Right ventricle myocardium inferior (tissue), 1 donor: ENCODE measurements around the gene COL15A1. TPM values are rescaled to one million over a fixed set of nuclear protein-coding genes. Genes with fewer than 3 reads are reported as not detected.
"Not testable (repeated sequence)": the region's sequence is repeated elsewhere in the genome, so short reads cannot be mapped to it uniquely, and the experiment has no call there.

Experiments used
- ATAC-seq: fragments of 200-7000 bp; cut with Tn5 transposase; one replicate; pipeline ENCODE4 v1.9.1; 2020; ENCODE audit warnings: mild to moderate bottlenecking, moderate library complexity
- DNase-seq: peaks from one replicate; pipeline ENCODE4 v3.0.0; 2021; ENCODE audit errors: missing footprints
- intact Hi-C: fragments of 100-400 bp; cut with DNase I; formaldehyde crosslinking; loops from one replicate; pipeline ENCODE4 v1.11.0; 2022
- long read RNA-seq: library from polyadenylated mRNA; unstranded; transcript quantifications from one replicate; pipeline ENCODE4 v2.0.0, GENCODE V29; 2021
- total RNA-seq: library from RNA; stranded (reverse); fragmentation: NEBNext Ultra II Directional; extraction: Animal tissue kit (Norgen Biotek cat#: 25700); gene quantifications from one replicate; pipeline ENCODE4 v1.2.1, GENCODE V29; 2021
- donor health status: DM: no; HTN: yes; CAD: no; lungs with severe emphysema.

The COL15A1 gene
- 58.3 TPM for total RNA-seq
- long read RNA-seq, full-length matches to known transcripts: 46 of 76 reads
- long read RNA-seq, partial matches to known transcripts: 21 of 76 reads
- long read RNA-seq, other reads (novel, unspliced or antisense): 9 of 76 reads

DNA sequence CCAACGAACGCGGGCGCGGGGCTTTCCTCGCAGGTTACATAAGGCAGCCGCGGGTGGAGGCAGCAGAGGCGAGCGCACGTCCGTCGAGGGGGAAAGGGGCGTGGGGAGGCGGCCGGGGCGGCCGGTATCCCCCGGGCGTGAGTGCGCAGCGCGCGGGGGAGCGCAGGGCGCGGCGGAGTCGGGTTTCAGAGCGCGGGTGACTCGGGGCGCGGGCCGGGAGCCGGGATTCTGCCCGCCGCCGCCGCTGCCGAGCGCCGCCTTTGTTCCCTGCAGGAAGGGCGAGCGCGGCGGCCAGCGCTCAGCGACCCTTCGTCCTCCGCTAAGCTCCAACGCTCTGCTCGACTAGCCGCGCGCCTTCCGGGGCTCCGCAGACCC, at the start of gene COL15A1:
COL15A1 (plus strand) TSS at position 226 of the 375 bp plus-strand sequence. CDS start 155 bp downstream, outside the sequence.
- ATAC-seq: peak; percentile 66
- peak; percentile 66 for DNase-seq
- intact Hi-C loops: loop anchor here (5.0 to 10.0 kb wide), 2 partner anchors 36 to 79 kb away; no protein-coding TSS in a partner anchor

DNA sequence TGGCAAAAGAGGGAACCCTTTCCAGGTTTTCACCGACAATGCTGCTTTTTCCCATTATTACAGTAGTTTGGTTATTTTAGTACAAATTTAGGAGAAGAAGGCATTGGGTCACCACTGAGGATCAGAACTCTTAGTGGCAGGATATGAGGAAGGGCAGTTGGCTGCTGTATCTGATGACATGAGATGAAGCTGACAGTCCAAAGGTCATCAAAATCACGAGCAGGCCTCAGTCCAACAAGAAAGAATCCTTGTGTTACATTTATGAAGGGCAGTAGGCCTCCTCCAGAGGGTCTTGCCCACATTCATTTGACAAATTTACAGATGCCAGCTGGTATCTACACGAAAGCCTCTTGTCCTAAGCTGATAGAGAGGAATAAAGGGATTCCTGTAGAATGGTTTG, 49.5 kb upstream of the COL15A1 start:
- DNase-seq: no peak
- no peak for ATAC-seq
- intact Hi-C loops: no loop called here

DNA sequence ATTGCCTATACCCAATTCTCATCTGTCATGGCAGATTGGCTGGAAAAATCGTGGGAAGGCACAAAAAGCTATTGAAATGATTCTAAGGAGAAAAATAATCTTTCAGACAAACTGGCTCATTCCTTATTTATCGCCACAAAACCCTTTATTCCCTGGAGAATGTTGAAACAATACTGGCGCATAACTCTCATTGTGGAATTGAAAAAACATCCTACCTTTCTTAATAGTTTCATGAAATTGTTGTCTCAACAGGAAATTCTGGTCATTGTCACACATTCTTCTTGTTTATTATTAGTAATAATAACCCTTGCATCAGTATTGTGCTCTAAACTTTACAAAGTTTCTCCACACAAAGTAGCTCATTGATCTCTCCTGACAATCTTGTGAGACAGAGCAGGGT, 48.9 kb upstream of the COL15A1 start:
- intact Hi-C loops: no loop called here
- ATAC-seq (no peak), DNase-seq (no peak)

DNA sequence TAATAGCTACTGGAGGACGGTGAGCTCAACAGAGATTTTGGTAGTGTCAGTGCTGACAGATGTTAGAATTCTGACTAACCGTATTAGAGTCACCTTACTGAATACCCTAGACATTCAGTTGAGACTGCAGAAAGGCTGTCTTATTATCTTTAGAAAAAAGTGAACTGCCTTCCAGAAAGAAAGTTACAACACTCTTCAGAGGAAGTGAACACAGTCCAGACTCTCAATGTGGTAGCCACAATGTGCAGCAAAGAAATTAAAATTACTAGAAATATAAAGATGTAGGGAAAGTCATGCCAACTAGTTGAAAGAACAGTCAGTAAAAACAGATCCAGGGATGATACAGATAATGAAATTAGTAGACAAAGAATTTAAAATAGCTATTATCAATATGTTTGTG, 47.1 kb upstream of the COL15A1 start:
- ATAC-seq: no peak
- intact Hi-C loops: no loop called here
- no peak for DNase-seq

DNA sequence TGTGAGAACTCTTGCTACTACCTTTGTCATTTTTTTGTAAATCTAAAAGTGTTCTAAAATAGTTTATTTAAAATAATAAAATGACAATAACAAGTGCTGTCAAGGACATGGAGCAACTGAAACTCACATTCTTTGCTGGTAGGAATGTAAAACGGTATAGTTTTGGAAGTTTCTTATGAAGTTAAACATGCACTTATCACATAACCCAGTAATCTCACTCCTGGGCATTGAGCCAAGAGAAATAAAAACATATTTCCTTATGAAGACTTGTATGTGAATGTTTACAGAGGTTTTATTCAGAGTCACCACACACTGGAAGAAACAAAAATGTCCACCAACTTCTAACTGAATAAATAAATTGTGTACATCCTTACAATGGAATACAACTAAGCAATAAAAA, 46.0 kb upstream of the COL15A1 start:
- ATAC-seq (no peak), DNase-seq (no peak)
- intact Hi-C loops: no loop called here

DNA sequence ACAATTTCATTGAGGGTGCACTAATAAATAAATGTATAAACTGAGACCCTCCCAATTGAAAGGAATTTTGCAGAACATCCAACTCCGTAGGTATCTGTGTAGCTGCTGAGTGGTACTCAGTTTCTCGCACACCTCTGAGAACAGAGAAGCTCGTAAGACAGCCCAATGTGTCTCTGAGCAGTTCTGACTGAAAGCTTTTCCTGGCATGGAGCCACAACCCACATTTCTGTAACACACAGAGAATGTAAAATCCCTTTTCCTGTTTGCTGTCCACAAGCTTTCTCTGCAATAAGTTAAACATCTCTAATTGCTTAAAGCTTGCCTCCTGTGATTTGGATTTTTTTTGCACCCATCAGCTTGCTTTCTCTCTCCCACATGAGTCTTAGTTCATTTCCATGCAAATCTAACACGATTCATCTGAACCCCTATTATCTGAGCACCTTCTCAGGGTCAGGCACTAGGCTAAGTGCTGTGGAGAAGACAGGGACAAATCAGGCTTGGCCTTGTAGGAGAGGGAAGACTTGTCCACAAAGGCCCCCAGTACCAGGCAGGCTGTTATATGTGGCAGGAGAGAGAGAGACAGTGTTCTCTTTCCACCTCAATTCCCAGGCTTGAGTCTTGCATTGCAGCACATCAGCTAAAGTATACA, 44.2 kb upstream of the COL15A1 start:
- ATAC-seq (no peak), DNase-seq (no peak)
- intact Hi-C loops: no loop called here

DNA sequence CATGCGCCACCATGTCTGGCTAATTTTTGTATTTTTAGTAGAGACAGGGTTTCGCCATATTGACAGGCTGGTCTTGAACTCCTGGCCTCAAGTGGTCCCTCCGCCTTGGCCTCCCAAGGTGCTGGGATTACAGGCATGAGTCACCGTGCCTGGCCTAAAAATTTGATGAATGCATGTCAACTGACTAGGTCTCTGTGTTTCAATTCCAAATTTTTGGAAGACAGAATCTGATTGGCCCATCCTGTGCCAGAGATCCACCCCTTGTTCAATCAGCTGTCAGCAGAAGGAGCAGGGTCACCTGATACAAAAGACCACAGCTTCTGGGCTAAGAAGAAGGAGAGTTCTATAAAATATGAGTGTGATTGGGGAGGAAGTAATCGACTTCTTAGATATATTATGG, 43.5 kb upstream of the COL15A1 start:
- DNase-seq (no peak), ATAC-seq (no peak)
- intact Hi-C loops: no loop called here

DNA sequence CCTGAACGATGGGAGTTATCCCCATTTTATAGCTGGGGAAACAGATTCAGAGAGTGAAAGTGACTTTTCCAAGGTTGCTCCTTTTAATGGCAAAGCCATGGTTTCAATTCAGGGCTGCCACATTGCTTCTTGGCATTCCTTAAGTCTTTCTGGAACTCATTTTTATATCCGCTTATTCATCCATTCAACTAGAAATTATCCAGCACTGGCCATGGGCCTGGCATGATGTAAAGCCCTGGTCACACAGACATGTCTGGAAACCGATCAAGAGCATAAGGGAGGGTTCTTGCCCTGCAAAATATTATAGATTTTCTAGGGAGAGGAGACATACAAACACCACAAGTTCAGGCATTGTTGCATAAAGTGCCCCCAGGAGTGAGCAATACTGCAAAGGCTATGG, 43.0 kb upstream of the COL15A1 start:
- no peak for DNase-seq
- no peak for ATAC-seq
- intact Hi-C loops: no loop called here

DNA sequence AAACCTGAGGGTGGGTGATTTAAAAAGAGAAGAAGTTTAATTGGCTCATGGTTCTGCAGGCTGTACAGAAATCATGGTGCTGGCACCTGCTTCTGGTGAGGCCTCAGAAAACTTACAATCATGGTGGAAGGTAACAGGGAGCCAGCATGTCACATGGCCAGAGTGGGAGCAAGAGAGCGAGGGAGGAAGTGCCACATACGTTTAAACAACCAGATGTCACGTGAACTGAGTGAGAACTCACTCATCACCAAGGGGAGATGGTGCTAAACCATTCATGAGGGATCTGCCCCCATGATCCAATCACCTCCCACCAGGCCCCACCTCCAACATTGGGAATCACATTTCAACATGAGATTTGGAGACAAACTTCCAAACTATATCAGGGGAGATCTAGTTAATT, 41.9 kb upstream of the COL15A1 start:
- ATAC-seq, intact Hi-C loops, DNase-seq: not testable (repeated sequence)

DNA sequence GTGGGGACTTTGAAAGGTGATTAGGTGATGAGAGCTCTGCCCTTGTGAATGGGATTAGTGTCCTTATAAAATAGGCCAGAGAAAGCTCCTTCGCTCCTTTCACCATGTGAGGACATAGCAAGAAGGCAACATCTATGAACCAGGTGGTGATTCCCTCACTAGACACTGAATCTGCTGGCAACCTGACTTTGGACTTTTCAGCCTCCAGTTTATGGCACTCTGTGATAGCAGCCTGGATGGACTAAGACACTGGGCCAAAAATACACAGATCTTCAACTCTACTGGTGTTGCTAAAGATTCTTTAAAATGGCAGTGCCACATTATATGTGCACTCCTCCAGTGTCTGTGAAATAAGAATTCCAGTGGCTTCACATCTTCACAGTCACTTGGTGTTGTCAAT, 41.2 kb upstream of the COL15A1 start:
- ATAC-seq (no peak), DNase-seq (no peak)
- intact Hi-C loops: no loop called here

DNA sequence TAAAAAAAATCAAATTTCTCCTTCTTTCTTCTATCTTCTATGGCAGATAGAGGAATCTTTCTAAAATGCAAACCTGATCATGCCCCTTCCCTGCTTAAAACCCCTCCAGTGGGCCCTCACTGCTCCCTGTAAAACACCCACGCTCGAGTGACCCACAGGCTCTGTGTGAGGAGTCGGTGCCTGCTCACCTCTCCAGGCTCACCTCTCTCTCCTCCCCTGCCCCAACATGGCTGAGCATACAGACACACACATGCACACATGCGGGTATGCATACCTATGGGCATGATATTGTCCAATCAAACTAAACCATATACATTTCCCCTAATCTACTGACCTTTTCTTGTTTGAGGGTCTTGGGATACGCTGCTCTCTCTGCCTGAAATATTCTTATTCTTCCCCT, 40.8 kb upstream of the COL15A1 start:
- intact Hi-C loops: no loop called here
- no peak for DNase-seq
- ATAC-seq: no peak

DNA sequence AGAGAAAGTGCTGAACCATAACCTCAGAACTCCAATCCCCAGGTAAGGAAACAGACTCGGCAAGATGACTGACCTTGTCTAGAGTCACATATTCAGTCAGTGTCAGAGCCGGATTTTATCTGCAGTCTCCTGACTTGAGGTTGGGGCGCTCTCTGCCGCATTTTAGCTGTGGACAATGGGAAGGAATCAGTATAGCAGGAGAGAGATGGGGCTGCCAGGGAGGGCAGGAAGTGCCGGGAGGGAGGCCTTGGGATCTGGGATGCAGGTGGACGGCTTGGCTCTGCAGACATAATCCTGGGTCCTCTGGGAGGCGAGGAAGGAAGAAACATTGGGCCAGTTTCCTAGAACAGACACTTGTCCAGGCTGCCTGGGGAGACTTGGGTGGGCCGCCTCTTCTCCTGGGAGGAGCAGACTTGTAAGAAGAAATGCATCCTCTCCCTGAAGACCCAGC, 39.7 kb upstream of the COL15A1 start:
- intact Hi-C loops: no loop called here
- DNase-seq (peak; percentile 72), ATAC-seq (no peak)

DNA sequence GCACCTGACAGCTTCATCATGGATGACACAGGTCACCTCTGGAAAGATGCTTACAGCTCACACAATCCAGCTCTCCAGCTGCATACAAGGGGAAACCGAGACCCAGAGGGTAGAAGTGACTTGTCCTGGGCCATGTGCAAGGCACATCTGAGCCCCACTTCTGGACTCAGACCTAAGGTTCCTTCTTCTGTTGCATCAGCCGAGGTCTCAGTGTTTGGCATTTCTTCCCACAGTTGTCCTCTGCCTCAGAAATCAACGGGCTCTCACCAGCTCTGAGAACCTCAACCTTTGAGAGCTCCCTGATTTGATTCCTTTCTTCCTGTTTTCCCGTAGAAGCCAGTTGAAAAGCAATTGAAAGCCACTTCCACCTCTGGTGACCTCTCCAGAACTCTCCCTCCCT, 38.7 kb upstream of the COL15A1 start:
- intact Hi-C loops: loop anchor here (5.0 kb wide), 2 partner anchors 37 to 72 kb away; partner anchors contain the start of gene COL15A1
- DNase-seq (no peak), ATAC-seq (no peak)

DNA sequence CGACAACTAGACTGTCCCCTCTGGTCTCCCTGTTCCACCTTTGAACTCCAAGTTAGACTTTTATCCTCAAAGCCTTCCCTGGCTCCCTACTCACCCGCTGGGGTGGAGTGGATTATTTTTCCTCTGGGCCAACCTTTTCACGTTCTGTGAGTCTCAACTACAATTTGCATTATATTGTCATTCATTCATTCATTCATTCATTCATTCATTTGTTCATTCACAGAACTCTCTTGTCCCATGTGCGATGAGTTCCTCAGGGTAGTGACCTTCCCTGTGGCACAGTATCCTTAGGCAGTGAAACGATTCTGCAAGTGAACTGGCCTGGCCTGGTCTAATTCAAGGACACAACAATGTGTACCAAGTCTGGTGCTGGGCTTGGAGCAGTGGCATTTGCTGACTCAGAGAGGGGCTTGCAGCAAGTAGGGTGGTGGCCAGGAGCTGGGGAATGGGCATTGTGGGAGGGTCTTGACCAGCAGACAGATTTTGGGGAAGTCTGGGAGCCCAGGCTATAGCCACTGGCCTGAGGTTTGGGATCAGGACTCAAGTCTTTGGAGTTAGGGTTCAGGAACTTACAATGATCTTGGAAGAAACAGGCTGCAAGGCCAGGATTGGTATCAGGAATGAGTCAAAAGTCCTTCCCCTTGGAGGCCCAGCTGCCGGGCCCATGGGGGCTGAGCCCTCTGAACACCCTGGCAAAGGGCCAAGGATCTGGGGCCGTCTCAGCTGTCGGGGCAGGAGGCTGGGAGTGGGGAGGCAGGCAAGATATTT, 37.2 kb upstream of the COL15A1 start:
- intact Hi-C loops: loop anchor here (5.0 kb wide), 2 partner anchors 36 to 71 kb away; partner anchors contain the start of gene COL15A1
- ATAC-seq (no peak), DNase-seq (peak; percentile 81)

DNA sequence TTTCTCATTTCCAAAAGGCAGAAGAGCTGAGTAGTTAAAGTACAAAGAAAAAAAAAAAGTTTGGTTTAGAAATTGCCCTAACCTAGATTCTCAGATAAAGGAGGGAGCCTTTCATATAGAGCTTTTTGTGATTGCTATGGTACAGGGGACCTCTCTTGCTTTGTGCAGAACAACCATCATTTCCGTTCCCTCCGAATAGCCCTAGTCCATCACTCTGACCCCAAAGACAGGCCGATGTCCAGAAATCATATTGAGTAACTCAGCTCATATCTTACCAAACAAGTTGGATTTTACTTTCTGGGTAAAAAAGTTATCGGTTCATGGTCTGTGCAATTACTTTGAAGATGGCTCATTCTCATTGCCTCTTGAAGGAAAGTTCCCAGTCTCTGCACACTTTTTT, 36.7 kb upstream of the COL15A1 start:
- ATAC-seq: peak; percentile 53
- no peak for DNase-seq
- intact Hi-C loops: loop anchor here (5.0 kb wide), 2 partner anchors 35 to 70 kb away; partner anchors contain the start of gene COL15A1

DNA sequence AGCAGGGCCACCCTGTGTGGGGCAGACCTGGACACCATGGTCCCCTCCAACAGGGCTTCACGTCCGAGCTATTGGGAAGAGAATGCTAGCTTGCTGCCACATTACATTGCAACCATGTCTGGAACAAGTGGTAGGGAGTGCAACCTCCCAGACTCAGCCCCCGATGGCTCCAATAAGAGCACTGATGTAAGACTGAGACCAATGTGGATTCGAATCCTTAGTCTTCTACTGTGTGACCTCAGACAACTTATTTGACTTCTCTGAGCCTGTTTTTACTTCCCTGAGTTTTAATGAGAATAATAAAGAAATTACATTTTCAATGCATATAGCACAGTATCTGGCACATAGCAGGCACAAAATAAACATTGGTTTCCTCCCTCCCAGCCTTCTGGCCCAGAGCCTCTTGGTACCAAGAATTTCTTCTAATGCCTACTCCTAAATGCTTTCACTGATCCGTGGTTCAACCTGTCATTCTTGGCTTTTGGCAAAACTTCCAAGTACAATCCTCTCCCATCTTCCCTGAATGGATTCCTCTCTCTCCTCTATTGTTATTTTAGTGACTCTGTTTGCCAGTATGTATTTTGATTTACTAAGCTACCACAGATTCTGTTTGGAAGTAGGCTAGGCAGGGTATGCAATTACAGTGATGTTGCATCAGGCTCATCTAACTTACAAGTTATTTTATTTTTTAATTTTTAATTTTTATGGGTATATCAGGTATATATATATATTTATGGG, 34.6 kb upstream of the COL15A1 start:
- intact Hi-C loops: loop anchor here (2.0 to 5.0 kb wide), 3 partner anchors 33 to 68 kb away; partner anchors contain the start of gene COL15A1
- ATAC-seq (peak; percentile 37), DNase-seq (no peak)

DNA sequence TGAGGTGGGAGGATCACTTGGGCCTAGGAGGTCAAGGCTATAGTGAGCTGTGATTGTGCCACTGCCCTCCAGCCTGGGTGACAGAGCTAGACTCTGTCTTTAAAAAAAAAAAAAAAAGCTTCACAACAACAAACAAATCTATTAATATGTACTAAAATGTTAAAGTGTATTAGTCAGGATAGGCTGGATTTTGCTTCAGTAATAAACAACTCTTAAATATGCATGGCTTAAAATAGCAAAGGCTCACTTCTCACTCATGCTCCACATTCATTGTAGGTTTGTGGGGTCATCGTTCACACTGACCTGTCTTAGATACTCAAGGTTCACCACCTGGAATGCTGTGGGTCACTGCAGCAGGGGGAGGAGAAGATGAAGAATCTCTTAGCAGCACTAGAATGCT, 33.8 kb upstream of the COL15A1 start:
- intact Hi-C loops: loop anchor here (2.0 to 5.0 kb wide), 3 partner anchors 32 to 67 kb away; partner anchors contain the start of gene COL15A1
- no peak for DNase-seq

DNA sequence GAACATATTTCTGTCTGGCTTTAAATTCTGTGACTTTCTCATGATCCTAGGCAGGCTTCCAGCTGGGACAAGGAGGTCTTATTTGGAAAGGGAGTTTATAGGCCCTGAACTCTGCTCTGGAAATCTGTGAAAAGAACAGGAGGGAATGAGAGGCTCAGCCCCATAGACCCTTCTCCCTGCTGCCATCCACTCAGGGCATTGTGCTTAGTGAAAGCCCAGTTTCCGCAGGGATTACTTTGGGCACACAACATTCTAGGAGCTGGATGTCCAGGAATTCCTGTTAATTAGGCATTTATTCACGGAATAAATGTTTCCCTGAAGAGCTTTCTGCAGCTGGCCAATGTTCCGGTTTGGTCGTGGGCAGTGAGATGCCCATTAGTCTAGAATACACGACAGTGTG, 32.7 kb upstream of the COL15A1 start:
- intact Hi-C loops: no loop called here
- ATAC-seq (no peak), DNase-seq (no peak)

More for the DNA sequence above, 33.8 kb upstream of the COL15A1 start:
- no peak for ATAC-seq

DNA sequence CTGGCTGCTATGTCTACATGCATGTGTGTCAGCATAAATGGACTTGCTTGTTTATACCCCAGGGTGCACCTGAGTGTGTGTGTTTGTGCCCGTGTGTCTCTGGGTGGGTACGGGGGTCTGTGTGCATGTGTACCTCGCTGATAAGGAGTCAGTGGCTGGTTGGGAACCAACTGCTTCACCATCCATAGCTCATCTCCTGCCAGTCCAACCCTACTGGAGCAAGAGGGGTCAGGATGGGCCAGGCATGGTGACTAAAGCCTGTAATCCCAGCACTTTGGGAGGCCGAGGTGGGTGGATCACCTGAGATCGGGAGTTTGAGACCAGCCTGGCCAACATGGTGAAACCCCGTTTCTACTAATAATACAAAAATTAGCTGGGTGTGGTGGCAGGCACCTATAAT, 32.0 kb upstream of the COL15A1 start:
- intact Hi-C loops, DNase-seq, ATAC-seq: not testable (repeated sequence)
